Stimulated activated CD8-positive, alpha-beta memory T cell treated with anti-CD3 and anti-CD28 coated beads, Interleukin-15, amount 100 ng/mL, for 4 hours (primary cell): Measurements from ENCODE around the gene SLC35G2.
"Not testable (repeated sequence)": the region's sequence is repeated elsewhere in the genome, so short reads cannot be mapped to it uniquely, and the experiment has no call there.

Experiments
- DNase-seq, 2 donors: peaks; one replicate each; pipeline ENCODE4 v3.0.0-alpha.2; 2020; ENCODE audit warnings: low read depth in 2 of 2

SLC35G2 gene

GRCh38 chr3:136835089-136835812 lies 16.3 kb downstream of the SLC35G2 start:
- DNase-seq: no peak

- no peak for DNase-seq
Observed at GRCh38 chr3:136835813-136836510, 17.0 kb downstream of the SLC35G2 start.

- DNase-seq: no peak
Observed at GRCh38 chr3:136836511-136837156, 17.7 kb downstream of the SLC35G2 start.

- DNase-seq: no peak
Observed at GRCh38 chr3:136838641-136839555, 20.0 kb downstream of the SLC35G2 start.

- DNase-seq: no peak
Observed at GRCh38 chr3:136839556-136839931, 20.6 kb downstream of the SLC35G2 start.

- no peak for DNase-seq
Observed at GRCh38 chr3:136840252-136840651, 21.3 kb downstream of the SLC35G2 start.

- no peak for DNase-seq
Observed at GRCh38 chr3:136842294-136842693, 23.4 kb downstream of the SLC35G2 start.

GRCh38 chr3:136844724-136845123 lies 25.8 kb downstream of the SLC35G2 start:
- DNase-seq: no peak

- no peak for DNase-seq
Observed at GRCh38 chr3:136852180-136852579, 33.3 kb downstream of the SLC35G2 start.

GRCh38 chr3:136856665-136857064 lies 37.7 kb downstream of the SLC35G2 start:
- no peak for DNase-seq

GRCh38 chr3:136858381-136858780 lies 39.5 kb downstream of the SLC35G2 start:
- no peak for DNase-seq

- DNase-seq: no peak
Observed at GRCh38 chr3:136860541-136860940, 41.6 kb downstream of the SLC35G2 start.

- peak; percentile 97 to 98 for DNase-seq
Observed at GRCh38 chr3:136861890-136862616, 43.1 kb downstream of the SLC35G2 start, which contains the start of gene NCK1. NCK1 (plus strand) TSS chr3:136862208; CDS start chr3:136928002, 65,794 bp downstream.

- DNase-seq: no peak
Observed at GRCh38 chr3:136862617-136863322, 43.8 kb downstream of the SLC35G2 start.

- DNase-seq: no peak
Observed at GRCh38 chr3:136869282-136869681, 50.4 kb downstream of the SLC35G2 start.

GRCh38 chr3:136872258-136872657 lies 53.3 kb downstream of the SLC35G2 start:
- DNase-seq: not testable (repeated sequence)

- not testable (repeated sequence) for DNase-seq
Observed at GRCh38 chr3:136879510-136879909, 60.6 kb downstream of the SLC35G2 start.

- no peak for DNase-seq
Observed at GRCh38 chr3:136882571-136882970, 63.6 kb downstream of the SLC35G2 start.

- DNase-seq: no peak
Observed at GRCh38 chr3:136883967-136884720, 65.2 kb downstream of the SLC35G2 start.
